Middle frontal gyrus (tissue), 1 donor: ENCODE measurements around the gene ZNF670.
A peak's percentile ranks its signal among the peaks of the same experiment; 100 is the strongest.

ENCODE experiments used
- DNase-seq: peaks from one replicate; pipeline ENCODE4 v3.0.0-alpha.2; 2015; ENCODE audit warnings: low spot score; ENCODE audit errors: extremely low spot score

The ZNF670 gene

DNA sequence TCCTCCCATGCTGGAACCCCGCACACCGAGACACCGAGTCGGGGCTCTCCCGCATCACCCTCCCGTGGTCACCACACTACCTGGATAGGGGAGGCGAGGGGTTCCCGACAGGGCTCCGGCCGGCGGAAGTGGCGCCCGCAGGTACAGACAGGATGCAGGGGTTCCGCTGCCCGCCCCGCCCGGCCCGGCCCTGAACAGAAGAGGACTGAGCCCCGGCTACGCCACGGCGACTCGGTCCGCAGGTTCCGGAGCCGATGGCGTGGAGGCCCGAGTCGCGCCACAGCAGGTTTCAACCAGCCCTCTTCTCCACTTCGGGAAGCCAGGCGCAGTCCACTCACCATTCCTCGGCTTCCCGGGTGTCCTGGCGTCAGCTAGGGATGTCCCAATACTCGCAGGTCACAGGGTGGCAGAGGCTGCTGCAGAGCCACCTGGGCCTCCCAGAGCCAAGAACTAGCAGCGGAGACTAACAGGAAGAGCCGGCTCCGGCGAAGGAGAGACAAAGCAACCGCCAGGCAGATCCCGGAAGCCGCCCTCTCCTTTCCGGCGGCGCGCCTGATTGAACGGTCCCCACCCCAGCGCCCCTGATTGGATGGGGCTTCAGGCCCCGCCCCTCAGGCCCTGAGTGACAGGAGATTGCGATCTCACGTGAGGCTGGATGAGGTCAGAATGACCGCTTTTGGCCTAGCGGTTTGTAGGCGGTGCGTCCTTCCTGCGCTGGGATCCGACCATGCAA, 25.4 kb upstream of the ZNF670 start, which contains the start of gene ZNF669:
ZNF669 (minus strand) TSS at position 498 of the 733 bp plus-strand sequence; CDS start at position 341, 157 bp downstream.
- peak; percentile 97 for DNase-seq

DNA sequence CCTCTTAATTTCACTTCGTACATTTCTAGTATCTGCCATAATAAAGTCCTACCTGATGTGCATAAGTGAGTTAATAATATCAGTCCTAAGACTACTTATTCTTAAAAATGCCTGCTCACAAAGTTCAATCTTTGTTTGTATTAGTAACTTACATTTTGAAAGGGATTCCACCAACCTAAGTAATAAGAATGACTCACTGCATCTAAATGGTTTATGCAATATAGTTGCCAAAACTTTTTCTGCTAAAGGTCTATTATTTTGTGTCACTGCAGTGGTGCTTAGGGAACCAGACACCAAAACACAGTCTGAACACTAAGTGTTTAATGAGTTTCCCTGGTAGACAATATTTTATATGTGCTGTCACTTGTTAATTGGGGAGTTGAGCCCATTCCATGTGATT, 23.8 kb upstream of the ZNF670 start:
- DNase-seq: no peak

DNA sequence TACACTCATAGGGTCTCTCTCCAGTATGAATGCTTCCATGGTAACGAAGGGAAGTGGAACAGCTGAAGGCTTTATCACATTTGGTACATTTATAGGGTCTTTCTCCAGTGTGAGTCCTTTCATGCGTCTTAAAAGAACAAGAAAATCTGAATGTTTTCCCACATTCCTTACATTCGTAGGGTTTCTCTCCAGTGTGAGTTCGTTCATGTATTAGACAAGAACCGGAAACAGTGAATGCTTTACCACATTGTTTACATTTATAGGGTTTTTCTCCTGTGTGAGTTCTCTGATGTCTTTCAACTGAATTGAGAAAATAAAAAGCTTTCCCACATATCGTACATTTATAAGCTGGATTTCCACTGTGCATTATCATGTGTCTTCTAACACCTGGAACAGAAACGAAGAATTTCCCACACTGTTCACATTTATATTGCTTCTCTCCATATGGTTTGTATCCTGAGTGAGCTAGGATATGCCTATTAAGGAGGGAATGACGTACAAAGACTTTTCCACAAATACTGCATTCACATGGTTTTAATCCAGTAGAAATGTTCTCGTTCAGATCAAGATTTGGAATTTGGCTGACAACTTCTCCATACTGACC, 22.2 kb upstream of the ZNF670 start:
- no peak for DNase-seq

DNA sequence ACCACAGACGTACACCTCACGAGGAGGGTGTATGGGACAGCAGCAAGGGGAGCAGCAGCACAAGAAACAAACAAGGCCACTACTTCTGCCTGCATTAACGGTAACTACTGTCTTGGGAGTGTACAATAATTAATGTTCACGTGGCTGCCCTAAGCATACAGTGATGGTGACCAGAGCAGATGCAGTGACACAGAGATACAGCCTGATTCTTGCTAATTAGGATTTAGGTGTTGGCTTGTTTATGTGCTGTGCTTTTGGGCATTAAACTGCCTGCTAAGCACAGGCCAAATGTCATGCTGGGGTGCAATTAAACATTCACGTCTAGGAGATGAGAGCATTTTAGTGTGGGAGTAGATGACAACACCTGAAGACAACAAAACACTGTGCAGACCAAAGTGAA, 18.3 kb upstream of the ZNF670 start:
- DNase-seq: no peak

DNA sequence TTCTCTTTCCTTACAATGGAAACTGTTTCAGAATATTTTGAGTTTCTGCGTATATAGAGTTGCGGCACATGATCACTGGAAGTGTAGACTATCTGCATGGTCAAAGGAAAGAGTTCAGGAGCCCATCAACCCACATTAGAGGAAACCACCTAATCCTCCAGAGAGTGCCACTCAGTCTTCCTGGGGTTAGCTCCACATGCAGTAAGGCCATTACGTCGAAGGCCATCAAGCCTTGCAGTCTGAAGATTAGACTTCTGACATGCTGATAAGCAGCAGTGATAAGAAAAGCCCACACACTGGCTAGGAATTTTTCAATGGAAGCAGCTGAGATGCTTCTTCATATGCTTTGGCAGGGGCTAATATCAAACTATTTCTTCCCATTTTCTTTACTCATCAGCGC, 17.9 kb upstream of the ZNF670 start:
- no peak for DNase-seq

DNA sequence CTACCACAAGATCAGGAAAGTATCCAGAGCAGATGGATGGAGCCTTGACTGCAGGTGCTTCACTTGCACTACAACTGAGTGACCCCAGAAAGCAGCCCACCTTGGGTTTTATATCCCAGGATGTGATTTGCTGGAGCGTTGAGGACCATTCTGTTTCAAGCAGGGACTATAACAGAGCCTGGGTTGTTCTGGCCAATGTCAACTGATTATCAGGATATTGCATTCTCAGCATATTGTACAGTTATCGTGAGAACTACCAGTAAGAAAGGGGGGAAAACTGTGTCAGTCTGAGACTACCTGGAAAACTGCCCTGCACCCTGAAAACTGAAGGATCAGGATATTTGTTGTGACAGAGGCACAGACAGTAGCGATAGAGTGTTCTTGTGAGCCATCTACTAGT, 17.5 kb upstream of the ZNF670 start:
- no peak for DNase-seq

DNA sequence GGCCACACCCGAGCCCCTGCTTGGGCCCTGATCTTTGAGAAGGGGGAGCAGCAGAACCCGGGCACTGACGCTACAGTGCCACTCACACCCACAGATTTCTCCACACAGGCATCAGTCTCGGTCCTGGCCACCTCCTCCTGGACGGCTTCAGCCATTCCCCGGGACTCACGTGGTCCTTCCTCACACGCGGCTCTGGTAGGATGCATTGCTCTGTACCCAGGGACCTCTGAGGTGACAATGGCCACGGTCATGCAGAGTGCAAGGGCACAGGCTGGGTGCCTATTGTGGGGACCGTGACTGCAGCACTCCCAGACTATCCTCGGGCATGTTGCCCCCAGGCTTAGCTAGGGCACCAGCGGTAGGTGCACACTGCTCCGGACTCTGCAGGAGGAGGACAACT, 11.8 kb upstream of the ZNF670 start:
- no peak for DNase-seq

DNA sequence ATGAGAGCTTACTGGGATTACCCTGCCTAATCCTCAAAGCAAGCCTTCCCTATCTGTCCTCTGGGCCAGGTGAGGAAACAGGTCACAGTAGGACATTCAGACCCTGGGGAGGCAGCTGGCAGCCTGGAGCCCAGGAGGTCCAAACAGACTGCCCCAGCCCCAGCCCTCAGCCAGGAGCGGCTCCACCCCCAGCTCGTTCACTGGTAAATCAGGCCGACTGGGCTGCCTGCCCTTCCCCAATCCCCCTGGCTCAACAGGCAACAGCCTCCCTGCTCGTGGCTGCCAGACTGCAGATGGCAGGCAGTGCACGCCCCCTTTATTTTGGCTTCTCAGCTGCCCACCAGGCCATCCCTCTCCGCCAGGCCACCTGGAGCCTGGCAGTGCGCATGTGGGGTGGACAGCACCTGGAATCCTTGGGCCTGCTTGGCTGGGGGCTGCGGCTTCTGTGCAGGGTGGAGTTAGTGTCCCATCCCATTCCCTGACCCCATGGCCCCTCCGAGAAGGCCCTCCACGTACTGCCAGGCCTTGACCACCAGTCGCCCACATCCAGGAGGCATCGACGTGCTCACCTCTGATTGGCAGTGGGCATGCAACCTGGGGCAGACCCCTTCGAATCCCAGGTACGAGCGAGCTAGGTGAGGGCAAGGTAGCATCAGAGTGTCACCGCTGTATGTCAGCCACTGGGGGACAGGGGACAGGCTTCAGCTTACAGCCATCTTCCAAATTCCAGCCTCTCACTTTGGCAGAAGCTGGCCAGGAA, 11.2 kb upstream of the ZNF670 start:
- DNase-seq: no peak

DNA sequence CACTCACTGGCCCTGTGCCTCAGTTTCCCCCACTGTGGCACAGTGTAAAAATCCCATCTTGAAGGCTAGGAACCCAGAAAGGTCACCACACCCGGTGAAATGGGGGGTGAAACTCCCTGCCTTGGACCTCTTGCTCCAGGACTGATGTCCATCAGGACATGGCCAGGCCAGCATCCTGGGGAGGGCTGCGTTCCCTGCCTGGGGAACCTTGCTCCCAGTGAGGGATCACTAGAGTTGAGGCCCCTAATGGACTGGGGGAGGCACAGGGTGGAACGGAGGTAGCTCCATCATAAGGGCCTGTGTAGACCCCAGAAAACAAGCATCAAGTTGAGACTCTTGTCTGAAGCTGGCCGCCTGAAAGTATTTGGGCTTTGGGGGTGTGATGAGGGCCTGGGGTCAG, 10.4 kb upstream of the ZNF670 start:
- DNase-seq: no peak

DNA sequence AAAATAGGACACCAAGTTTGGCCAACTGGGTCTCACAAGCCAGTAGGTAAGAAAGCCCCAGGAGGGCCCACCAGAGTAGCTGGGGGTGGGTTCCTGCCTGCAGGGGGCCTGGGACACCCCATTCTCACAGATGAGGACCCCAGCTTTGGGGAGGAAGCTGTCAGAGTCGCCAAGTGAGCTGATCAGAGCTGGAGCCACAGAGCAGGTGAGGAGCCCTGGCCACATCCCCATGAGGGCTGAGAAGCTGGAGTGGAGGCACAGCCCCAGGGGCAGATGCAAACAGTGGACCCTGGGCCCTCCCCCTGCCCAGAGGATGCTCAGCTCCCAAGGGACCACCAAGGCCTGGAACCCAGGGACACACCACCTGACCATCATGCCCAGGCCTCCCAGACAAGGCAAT, 8.6 kb upstream of the ZNF670 start:
- no peak for DNase-seq

DNA sequence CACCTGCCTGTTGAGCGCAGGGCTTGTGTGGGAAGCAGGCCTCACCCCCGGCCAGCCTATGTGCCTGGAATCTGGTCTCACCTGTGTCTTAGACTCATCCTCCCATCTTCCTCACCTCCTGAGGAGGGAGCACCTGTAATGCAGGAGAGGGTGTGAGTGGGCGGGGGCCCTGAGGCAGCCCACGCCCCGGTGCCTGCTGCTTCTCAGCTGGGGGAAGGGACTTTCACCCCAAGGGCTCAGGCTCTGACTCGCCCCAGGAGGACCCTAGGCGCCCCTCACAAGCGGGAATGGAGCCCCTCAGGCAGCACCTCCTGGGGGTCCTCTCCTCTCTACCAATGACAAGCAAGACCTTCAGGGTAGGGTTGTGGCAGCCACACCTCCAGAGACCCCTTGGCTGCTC, 6.7 kb upstream of the ZNF670 start:
- DNase-seq: no peak

DNA sequence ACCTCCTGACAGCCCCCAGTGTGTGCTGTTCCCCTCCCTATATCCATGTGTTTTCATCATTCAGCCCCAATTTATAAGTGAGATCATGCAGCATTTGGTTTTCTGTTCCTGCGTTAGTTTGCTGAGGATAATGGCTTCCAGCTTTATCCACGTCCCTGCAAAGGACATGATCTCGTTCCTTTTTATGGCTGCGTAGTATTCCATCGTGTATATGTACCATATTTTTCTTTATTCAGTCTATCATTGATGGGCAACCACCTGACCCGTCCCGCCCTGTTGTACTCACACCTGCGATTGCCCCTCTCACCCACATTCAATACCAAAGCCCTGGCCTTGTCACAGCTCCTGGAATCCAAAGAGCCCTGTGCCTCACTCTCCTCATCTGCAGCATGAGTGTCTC, 6.2 kb upstream of the ZNF670 start:
- no peak for DNase-seq

DNA sequence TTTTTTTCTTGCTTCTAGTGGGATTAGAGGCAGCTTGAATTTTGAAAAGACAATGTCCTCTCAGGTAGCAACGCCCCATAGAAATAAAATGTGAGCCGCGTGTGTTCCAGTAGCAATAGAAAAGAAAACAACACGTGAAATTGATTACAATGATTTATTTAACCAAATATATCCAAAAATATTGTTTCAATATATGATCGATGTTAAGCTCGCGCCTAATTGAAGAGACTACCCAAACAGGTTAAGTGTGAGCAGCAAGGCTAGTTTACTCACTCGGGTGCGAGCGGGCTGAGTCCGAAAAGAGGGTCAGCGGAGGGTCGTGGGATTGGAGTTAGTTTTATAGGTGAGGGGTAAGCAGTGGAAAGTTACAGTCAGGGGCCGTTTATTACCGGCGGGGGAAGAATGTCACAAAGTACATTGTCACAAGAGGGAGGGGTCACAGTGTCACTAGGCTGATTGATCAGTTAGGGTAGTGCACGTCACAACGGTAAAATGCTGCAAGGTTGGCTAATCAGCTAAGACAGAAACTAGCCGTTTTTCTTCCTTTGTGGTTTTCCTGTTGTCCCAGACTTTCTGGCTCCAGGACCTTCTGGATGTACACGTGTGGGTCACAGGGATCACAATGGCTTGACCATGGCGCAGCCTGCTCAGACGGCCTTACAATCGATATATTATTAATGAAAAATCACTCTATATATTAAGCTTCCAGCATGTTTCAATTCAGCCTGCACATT, 697 bp upstream of the ZNF670 start:
- DNase-seq: no peak

DNA sequence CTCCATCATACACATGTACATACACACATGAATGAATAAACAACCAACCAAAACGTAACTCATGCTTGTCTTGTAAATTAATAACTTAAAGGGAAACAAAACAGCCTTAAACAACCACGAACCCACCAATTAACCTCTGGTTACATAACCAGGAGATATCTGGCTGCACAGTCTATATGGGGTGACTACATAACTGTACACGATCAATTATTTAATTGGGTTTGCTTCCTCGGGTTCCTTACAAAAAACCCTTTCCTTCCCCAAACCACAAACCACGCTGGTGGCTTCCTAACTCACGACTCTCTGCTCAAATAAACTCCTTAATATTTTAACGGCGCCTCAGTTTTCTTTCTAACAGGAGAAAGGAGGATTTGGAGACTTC, 744 bp downstream of the ZNF670 start:
- DNase-seq: no peak

DNA sequence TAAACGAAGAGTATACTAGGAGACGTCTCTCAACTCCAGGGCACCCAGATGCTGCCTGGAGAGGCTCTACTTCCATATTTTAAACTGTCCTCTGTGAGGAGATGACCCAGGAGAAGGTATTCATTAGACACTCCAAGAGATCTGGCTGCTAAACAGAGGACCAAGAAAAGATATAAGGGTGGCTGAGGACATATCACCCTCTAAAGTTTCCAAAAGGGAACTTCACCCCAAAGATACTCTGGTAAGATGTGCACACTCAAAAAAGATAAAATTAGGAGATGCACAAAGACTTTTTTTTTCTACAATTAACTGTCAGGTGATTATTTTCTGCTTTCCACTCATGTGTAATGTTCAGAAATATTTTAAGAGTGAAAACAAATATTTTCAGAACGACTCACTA, 1.4 kb downstream of the ZNF670 start:
- DNase-seq: no peak

DNA sequence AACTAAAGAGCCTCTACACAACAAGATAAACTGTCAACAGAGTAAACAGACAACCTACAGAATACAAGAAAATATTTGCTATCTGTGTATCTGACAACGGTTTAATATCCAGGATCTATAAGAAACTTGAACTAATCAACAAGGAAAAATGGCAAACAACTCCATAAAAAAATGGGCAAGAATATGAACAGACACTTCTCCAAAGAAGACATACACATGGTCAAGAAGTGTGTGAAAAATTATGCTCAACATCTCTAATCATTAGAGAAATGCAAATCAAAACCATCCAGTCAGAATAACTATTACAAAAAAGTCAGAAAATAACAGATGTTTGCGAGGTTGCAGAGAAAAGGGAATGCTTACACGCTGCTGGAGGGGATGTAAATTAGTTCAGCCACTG, 8.0 kb downstream of the ZNF670 start:
- DNase-seq: no peak

DNA sequence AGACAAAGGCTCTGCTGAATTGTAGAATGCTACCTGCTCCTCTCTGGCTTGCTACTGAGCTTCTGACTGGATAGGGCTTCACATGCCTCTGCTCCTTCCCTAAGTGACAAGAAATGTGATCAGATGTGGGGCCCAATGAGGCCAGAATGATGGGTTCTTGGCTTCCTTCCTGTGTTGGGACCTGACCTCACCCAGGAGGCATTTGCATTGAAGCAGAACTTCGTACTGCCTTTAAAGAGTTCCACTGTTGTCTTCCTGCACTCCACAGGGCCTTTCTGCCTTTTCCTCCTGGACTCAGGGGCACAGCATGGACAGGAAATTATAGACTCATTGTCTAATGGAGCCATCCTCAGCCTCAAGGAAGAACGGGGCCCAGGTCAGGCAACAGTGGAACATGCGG, 14.3 kb downstream of the ZNF670 start:
- no peak for DNase-seq

DNA sequence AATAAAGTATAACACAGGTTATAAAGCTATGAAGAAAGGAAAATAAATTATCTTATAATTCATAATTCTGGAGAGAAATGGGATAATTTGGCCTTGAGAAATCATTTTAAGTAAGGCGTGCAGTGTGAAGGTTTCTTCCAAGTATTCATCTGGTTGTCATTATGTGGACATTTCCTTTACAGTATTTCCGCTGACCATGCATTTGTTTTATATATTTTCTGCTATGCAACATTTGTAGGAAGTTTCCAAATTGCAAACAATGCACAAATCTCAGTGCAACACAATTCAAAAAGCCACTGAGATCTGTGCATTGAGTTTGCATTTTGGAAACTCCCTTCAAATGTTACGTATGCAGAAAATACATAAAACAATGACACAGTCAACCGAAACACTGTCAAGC, 17.8 kb downstream of the ZNF670 start:
- no peak for DNase-seq

DNA sequence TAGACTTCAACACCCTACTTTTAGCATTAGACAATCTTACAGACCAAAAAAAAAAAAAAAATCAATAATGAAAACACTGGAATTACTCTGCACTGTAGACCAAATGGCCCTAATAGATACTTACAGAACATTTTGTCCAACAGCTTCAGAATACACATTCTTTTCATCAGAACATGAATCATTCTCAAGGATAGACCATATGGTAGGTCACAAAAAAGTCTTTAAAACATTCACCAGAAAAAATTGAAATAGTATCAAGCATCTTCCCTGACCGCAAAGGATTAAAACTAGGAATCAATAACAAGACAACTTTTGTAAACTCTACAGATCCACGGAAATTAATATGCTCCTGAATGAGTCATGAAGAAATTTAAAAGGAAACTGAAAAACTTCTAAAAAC, 22.5 kb downstream of the ZNF670 start:
- no peak for DNase-seq

DNA sequence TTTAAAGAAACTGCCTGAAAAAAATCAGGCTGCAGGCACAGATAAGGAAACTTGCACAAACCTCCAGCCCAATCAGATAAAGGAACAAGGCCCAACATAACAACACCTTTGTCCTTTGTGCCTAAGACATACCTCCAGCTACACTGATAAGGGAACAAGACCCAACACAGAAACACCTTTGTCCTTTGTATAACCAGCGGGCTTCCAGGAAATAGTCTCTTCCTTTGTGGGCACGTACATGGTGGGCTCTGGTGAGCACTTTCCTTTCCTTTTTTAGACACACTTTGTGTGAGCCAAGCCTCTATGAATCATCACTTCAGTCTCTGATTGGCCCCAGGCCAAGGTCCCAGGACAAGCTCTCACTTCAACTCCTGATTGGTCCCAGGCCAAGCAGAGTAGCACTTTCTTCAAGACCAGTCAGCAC, 23.6 kb downstream of the ZNF670 start:
- no peak for DNase-seq

DNA sequence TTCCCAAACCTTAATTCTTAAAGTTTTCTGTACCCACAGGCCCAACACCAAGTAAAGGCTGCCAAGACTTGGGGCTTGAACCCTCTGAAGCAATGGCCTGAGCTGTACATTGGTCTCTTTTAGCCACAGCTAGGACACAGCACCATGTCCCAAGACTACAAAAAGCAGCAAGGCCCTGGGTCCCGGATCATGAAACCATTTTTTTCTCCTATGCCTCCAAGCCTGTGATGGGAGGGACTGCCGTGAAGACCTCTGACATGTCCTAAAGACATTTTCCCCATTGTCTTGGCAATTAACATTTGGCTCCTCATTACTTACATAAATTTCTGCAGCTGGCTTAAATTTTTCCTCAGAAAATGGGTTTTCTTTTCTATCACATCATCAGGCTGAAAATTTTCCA, 30.9 kb downstream of the ZNF670 start:
- no peak for DNase-seq

DNA sequence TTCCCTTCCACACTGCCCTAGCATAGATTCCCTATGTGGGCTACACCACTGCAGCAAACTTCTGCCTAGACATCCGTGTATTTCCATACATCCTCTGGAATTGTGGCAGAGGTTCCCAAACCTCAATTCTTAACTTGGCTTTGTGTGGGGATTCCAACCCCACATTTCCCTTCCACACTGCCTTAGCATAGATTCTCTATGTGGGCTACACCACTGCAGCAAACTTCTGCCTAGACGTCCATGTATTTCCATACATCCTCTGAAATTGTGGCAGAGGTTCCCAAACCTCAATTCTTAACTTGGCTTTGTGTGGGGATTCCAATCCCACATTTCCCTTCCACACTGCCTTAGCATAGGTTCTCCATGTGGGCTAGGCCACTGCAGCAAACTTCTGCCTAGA, 31.4 kb downstream of the ZNF670 start:
- DNase-seq: no peak
